GM12865 (cell line): Measurements from ENCODE around the gene MPDZ.

Experiments
- DNase-seq: peaks from one replicate; pipeline ENCODE4 v3.0.0; 2010; ENCODE audit warnings: low read depth
- H3K4me3 ChIP-seq: 2 replicates; pipeline ENCODE4 v1.5.1; 2011; ENCODE audit warnings: mild to moderate bottlenecking, low read depth, low read length, control low read depth
- TF ChIP-seq, protein P1 (sequence below): IDR thresholded peaks from 2 replicates; pipeline ENCODE4 v1.5.1; 2011; ENCODE audit warnings: low read length, control low read depth, low read depth, inconsistent platforms; ENCODE audit not compliant: insufficient read depth; ENCODE audit errors: missing control alignments

The MPDZ gene

DNA sequence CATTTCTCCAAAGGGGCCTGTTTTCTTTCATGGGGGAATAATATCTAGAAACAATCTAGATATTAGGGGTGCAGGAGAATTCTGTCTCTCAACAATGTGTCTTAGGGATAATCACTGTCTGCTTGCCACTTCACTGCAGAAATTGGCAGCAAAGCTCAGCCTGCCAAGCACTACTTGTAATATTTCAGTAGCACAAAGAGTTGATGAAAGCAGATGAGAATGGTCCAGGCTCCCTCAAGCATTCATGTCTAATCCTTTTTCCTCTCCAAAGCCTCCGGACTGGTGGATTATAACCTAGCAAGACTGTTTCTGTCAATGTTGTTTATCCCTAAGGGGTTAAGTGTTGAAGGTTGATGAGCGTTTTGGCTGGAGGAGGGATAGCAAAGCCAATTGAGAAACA is 13.3 kb upstream of the MPDZ start:
- H3K4me3 ChIP-seq, result no peak overlapping the region
- TF ChIP-seq, protein P1, sequence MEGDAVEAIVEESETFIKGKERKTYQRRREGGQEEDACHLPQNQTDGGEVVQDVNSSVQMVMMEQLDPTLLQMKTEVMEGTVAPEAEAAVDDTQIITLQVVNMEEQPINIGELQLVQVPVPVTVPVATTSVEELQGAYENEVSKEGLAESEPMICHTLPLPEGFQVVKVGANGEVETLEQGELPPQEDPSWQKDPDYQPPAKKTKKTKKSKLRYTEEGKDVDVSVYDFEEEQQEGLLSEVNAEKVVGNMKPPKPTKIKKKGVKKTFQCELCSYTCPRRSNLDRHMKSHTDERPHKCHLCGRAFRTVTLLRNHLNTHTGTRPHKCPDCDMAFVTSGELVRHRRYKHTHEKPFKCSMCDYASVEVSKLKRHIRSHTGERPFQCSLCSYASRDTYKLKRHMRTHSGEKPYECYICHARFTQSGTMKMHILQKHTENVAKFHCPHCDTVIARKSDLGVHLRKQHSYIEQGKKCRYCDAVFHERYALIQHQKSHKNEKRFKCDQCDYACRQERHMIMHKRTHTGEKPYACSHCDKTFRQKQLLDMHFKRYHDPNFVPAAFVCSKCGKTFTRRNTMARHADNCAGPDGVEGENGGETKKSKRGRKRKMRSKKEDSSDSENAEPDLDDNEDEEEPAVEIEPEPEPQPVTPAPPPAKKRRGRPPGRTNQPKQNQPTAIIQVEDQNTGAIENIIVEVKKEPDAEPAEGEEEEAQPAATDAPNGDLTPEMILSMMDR, result no peak
- DNase-seq, result no peak

DNA sequence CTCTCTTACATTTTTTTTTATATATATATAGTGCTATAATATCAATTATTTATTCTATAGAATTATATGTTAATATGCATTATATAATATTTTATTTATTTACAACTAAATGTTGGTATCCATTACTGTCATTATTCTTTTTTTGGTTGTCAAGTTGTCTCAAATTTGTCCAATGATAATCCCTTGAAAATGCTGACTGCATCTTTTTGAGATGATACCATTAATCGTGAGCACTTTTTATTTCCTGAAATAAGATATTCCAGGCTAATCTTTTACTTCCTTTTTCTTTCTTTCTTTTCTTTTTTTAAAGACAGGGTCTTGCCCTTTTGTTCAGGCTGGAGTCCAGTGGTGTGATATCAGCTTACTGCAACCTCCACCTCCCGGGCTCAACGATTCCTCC is 12.7 kb upstream of the MPDZ start:
- H3K4me3 ChIP-seq, result no peak overlapping the region
- DNase-seq, result no peak
- TF ChIP-seq, protein P1, result no peak

DNA sequence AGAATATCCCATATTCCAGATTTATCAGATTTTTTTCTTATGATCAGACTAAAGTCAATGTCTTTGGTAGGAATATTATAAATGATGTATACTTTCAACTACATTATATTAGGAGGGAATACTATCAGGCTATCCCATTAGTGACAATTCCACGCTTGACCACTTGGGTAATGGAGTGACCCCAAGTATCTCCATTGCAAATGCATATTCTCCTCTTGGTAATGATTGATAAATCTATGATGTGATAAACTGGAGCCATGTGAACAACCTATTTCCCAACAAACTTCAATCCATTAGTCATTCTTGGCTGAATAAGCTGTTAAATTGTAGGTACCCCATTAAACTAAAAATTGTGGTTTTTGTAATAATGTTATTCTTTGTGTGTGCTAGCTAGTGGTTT is 12.2 kb upstream of the MPDZ start:
- H3K4me3 ChIP-seq, result no peak overlapping the region
- no peak for DNase-seq
- TF ChIP-seq, protein P1, result no peak

DNA sequence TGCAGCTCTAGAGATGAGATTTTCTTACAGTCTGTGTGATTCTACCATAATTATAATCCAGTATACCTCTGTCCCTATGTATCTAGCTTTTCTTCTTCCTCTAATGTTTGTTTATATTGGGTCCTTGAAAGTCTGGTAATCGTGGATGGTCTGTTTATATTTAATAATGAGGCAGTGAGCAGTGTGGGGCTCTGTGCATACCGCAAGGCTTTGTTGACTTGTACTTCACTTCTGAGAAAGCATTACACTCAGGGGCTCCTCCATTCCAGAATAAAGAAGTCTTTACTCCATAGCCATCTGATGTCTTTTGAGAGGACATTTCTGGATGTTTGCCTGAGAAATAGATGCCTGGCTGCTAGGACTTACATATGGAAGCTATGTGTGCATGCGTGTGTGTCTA is 4.5 kb upstream of the MPDZ start:
- DNase-seq, result no peak
- H3K4me3 ChIP-seq, result no peak overlapping the region
- TF ChIP-seq, protein P1, result no peak

DNA sequence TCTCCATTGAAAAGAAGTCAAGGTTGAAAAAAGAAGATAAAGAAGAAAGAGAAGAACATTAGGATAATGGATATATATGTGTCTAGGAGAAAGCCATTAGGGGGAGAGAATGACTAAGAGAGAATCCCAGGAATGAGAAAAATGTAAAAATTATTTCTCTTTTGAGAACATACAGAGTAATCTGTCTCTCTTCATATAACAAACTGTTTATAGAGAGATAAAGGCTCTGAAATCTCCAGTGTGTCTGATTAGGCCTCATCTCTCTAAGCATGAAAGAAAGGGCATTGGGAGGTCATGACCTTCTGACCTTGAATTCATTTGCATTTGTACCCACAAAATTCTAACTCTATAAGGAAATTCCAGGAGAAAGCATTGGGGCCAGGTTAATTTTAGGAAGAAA is 3.5 kb upstream of the MPDZ start:
- no peak for DNase-seq
- TF ChIP-seq, protein P1, result no peak
- no peak overlapping the region for H3K4me3 ChIP-seq

DNA sequence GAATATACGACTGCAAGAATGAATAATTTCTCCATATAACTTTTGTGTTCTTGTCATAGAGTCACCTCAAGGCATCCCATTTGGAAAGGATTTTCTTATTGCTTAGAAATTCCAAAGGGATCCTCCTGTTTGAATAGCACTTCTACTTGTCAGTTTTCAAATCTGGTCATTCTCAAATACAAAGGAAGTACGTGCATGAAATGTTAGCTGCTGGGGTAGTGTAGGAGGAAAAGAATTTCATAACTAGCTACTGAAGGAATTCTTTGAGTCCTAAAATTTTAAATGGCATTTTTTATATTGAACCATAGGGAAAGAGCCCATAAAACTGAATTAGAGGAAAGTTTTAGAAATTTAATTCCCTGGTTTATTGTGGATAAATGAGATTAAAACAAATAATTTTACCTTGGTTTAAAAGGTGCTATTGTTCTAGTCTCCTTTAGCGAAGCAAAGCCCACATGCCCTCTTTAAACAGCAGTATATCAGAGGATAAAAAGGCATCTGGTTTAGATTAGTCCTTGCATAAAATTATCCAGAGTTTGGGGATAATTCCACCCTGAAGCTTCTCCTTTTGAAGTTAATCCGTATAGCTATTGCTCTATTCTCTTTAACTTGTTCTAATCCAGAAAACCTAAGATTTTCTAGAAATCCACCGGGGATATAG is 2.0 kb upstream of the MPDZ start:
- TF ChIP-seq, protein P1, result no peak
- no peak overlapping the region for H3K4me3 ChIP-seq
- DNase-seq, result no peak
